SK-N-SH treated with all-trans-retinoic acid at 6 μM for 48 hours (cell line): Measurements from ENCODE around the gene OR1M1.

Experiments used
- ARNTL ChIP-seq: fragments of 450-650 bp; formaldehyde crosslinking; IDR thresholded peaks from 2 replicates; pipeline ENCODE4 v1.5.0; 2020; ENCODE audit warnings: low read depth, mild to moderate bottlenecking, moderate library complexity, borderline replicate concordance
- BACH2 ChIP-seq: fragments of 250-450 bp; sonication (Bioruptor Pico); IDR thresholded peaks from 2 replicates; pipeline ENCODE4 v1.9.0; 2021; ENCODE audit warnings: mild to moderate bottlenecking, borderline replicate concordance
- ESRRG ChIP-seq: fragments of 250-450 bp; sonication (Bioruptor Pico); IDR thresholded peaks from 2 replicates; pipeline ENCODE4 v1.6.1; 2021; ENCODE audit warnings: mild to moderate bottlenecking
- ISL1 ChIP-seq: fragments of 250-450 bp; sonication (Bioruptor Pico); IDR thresholded peaks from 2 replicates; pipeline ENCODE4 v2.1.2; 2022; ENCODE audit warnings: mild to moderate bottlenecking, moderate library complexity
- RARB ChIP-seq: fragments of 250-450 bp; sonication (Bioruptor Pico); IDR thresholded peaks from 2 replicates; pipeline ENCODE4 v1.8.0; 2021; ENCODE audit warnings: mild to moderate bottlenecking, moderate library complexity
- SNAI2 ChIP-seq: fragments of 250-450 bp; sonication (Bioruptor Pico); IDR thresholded peaks from 2 replicates; pipeline ENCODE4 v1.5.0; 2020; ENCODE audit warnings: mild to moderate bottlenecking, moderate library complexity
- ZFP3 ChIP-seq: fragments of 250-450 bp; sonication (Bioruptor Pico); IDR thresholded peaks from 2 replicates; pipeline ENCODE4 v1.5.0; 2020; ENCODE audit warnings: mild to moderate bottlenecking, moderate library complexity
- ZFP30 ChIP-seq: fragments of 450-650 bp; formaldehyde crosslinking; IDR thresholded peaks from 2 replicates; pipeline ENCODE4 v1.5.0; 2022; ENCODE audit warnings: mild to moderate bottlenecking, moderate library complexity
- ZNF70 ChIP-seq: fragments of 450-650 bp; formaldehyde crosslinking; IDR thresholded peaks from 2 replicates; pipeline ENCODE4 v1.5.0; 2020; ENCODE audit warnings: mild to moderate bottlenecking, moderate library complexity
- ZNF8 ChIP-seq: fragments of 450-650 bp; formaldehyde crosslinking; IDR thresholded peaks from 2 replicates; pipeline ENCODE4 v1.5.0; 2020; ENCODE audit warnings: mild to moderate bottlenecking, moderate library complexity
- TF ChIP-seq, protein P1 (sequence below): fragments of 250-450 bp; sonication (Bioruptor Pico); IDR thresholded peaks from 2 replicates; pipeline ENCODE4 v1.5.0; 2020; ENCODE audit warnings: mild to moderate bottlenecking, moderate library complexity
- TF ChIP-seq, protein P2 (sequence below): fragments of 250-450 bp; sonication (Bioruptor Pico); IDR thresholded peaks from 2 replicates; pipeline ENCODE4 v1.5.1; 2021; ENCODE audit warnings: mild to moderate bottlenecking, moderate library complexity
- TF ChIP-seq, protein P3 (sequence below): fragments of 250-450 bp; sonication (Bioruptor Pico); IDR thresholded peaks from 2 replicates; pipeline ENCODE4 v1.8.0; 2020; ENCODE audit warnings: mild to moderate bottlenecking, moderate library complexity, borderline replicate concordance
- TF ChIP-seq, protein P4 (sequence below): fragments of 250-450 bp; sonication (Bioruptor Pico); IDR thresholded peaks from 2 replicates; pipeline ENCODE4 v1.5.1; 2020; ENCODE audit warnings: low read depth, mild to moderate bottlenecking, moderate library complexity

DNA sequence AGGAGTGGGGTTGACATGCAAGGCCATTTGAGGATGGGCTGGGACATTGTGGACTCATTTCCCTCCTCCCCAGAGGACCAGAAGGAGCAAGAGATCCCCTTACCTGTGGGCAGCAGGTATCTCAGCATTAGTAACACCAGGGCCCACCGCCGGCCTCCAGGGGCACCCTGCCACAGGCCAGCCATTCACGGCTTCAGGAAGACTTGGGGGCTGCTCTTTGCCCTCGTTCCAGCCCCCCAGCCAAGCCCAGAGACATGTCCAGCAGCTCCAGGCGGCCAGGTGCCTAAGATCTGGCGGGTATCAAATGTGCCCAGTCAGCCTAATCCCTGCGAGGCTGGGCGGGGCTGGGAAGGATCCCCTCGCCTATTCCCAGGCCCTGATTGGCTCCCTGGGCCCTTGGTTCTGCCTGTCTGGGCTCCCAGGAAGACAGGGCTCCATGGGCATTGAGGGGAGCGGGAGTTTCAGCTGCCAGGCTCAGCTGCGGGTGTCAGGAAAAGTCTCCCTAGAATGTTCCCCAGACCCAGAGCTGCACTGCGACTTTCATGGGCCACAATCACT, 21.3 kb upstream of the OR1M1 start:
- TF ChIP-seq, protein P1, sequence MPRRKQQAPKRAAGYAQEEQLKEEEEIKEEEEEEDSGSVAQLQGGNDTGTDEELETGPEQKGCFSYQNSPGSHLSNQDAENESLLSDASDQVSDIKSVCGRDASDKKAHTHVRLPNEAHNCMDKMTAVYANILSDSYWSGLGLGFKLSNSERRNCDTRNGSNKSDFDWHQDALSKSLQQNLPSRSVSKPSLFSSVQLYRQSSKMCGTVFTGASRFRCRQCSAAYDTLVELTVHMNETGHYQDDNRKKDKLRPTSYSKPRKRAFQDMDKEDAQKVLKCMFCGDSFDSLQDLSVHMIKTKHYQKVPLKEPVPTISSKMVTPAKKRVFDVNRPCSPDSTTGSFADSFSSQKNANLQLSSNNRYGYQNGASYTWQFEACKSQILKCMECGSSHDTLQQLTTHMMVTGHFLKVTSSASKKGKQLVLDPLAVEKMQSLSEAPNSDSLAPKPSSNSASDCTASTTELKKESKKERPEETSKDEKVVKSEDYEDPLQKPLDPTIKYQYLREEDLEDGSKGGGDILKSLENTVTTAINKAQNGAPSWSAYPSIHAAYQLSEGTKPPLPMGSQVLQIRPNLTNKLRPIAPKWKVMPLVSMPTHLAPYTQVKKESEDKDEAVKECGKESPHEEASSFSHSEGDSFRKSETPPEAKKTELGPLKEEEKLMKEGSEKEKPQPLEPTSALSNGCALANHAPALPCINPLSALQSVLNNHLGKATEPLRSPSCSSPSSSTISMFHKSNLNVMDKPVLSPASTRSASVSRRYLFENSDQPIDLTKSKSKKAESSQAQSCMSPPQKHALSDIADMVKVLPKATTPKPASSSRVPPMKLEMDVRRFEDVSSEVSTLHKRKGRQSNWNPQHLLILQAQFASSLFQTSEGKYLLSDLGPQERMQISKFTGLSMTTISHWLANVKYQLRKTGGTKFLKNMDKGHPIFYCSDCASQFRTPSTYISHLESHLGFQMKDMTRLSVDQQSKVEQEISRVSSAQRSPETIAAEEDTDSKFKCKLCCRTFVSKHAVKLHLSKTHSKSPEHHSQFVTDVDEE (CRISPR knock-in tag): no peak
- TF ChIP-seq ZFP3 (no peak), ZFP30 (CRISPR knock-in tag) (no peak), SNAI2 (CRISPR knock-in tag) (no peak), ZNF8 (CRISPR knock-in tag) (no peak), BACH2 (CRISPR knock-in tag) (no peak), ISL1 (no peak), ZNF70 (CRISPR knock-in tag) (no peak), ARNTL (CRISPR knock-in tag) (no peak), RARB (CRISPR knock-in tag) (no peak), ESRRG (CRISPR knock-in tag) (no peak)
- TF ChIP-seq, protein P2, sequence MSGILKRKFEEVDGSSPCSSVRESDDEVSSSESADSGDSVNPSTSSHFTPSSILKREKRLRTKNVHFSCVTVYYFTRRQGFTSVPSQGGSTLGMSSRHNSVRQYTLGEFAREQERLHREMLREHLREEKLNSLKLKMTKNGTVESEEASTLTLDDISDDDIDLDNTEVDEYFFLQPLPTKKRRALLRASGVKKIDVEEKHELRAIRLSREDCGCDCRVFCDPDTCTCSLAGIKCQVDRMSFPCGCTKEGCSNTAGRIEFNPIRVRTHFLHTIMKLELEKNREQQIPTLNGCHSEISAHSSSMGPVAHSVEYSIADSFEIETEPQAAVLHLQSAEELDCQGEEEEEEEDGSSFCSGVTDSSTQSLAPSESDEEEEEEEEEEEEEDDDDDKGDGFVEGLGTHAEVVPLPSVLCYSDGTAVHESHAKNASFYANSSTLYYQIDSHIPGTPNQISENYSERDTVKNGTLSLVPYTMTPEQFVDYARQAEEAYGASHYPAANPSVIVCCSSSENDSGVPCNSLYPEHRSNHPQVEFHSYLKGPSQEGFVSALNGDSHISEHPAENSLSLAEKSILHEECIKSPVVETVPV (CRISPR knock-in tag): no peak
- TF ChIP-seq, protein P3, sequence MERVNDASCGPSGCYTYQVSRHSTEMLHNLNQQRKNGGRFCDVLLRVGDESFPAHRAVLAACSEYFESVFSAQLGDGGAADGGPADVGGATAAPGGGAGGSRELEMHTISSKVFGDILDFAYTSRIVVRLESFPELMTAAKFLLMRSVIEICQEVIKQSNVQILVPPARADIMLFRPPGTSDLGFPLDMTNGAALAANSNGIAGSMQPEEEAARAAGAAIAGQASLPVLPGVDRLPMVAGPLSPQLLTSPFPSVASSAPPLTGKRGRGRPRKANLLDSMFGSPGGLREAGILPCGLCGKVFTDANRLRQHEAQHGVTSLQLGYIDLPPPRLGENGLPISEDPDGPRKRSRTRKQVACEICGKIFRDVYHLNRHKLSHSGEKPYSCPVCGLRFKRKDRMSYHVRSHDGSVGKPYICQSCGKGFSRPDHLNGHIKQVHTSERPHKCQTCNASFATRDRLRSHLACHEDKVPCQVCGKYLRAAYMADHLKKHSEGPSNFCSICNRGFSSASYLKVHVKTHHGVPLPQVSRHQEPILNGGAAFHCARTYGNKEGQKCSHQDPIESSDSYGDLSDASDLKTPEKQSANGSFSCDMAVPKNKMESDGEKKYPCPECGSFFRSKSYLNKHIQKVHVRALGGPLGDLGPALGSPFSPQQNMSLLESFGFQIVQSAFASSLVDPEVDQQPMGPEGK (CRISPR knock-in tag): no peak
- TF ChIP-seq, protein P4, sequence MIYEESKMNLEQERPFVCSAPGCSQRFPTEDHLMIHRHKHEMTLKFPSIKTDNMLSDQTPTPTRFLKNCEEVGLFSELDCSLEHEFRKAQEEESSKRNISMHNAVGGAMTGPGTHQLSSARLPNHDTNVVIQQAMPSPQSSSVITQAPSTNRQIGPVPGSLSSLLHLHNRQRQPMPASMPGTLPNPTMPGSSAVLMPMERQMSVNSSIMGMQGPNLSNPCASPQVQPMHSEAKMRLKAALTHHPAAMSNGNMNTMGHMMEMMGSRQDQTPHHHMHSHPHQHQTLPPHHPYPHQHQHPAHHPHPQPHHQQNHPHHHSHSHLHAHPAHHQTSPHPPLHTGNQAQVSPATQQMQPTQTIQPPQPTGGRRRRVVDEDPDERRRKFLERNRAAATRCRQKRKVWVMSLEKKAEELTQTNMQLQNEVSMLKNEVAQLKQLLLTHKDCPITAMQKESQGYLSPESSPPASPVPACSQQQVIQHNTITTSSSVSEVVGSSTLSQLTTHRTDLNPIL (CRISPR knock-in tag): no peak
